HepG2 (cell line): ENCODE data around the gene C16orf82. TPM values are rescaled to one million over a fixed set of nuclear protein-coding genes. Genes with fewer than 3 reads are reported as not detected.
A peak's percentile ranks its signal among the peaks of the same experiment; 100 is the strongest.

Experiments
- ATAC-seq: fragments of 200-7000 bp; cut with Tn5 transposase; 3 replicates; pipeline ENCODE4 v1.9.1; 2020; ENCODE audit warnings: mild to moderate bottlenecking, moderate library complexity
- BruUV-seq: library from RNA; stranded (reverse); fragments of 400-500 nt; replicated peaks from 2 replicates; lab custom pipeline; 2021; lab: Mats Ljungman, UMichigan
- CTCF ChIA-PET: fragments of 300-600 bp; formaldehyde crosslinking; extraction: SDS; loops from one replicate; lab custom pipeline; 2021; ENCODE audit warnings: low total read pairs, inconsistent platforms, low intra/inter-chr PET ratio; lab: Yijun Ruan, JAX
- POLR2A ChIA-PET: fragments of 350-600 bp; sonication (Branson Sonifier 250); formaldehyde crosslinking; loops from one replicate; lab custom pipeline; 2020; ENCODE audit warnings: antibody characterized with exemption, inconsistent platforms; lab: Yijun Ruan, JAX
- DNase-seq: peaks from one replicate; pipeline ENCODE4 v3.0.0-alpha.2; 2015; ENCODE audit warnings: low spot score
- FAIRE-seq: peaks from 3 replicates; lab custom pipeline; 2011; peaks lifted over from hg19 to GRCh38; lab: Jason Lieb, UNC
- H2AFZ ChIP-seq: one replicate; pipeline ENCODE4 v1.6.1; 2011; ENCODE audit warnings: low read length, inconsistent platforms
- H3K27ac ChIP-seq: fragments of 300-600 bp; 3 replicates; pipeline ENCODE4 v1.8.0; 2011; ENCODE audit warnings: mixed run types, mild to moderate bottlenecking, mixed read lengths, low read length, inconsistent platforms; ENCODE audit not compliant: insufficient read depth; ENCODE audit errors: extremely low read length
- H3K27me3 ChIP-seq, 2 experiments: fragments of 200-600 bp in 1 of 2; 2 replicates in 1 of 2; 3 replicates in 1 of 2; pipeline versions ENCODE4 v1.6.0 to v1.8.0; 2011; ENCODE audit warnings: low read length in 2 of 2, mild to moderate bottlenecking in 2 of 2, moderate library complexity in 2 of 2, inconsistent platforms in 1 of 2; ENCODE audit not compliant: insufficient read depth in 2 of 2, control insufficient read depth in 1 of 2
- H3K36me3 ChIP-seq, 2 experiments: fragments of 200-600 bp in 1 of 2; replicated peaks in 1 of 2; 2 replicates in 1 of 2; 3 replicates in 1 of 2; pipeline versions ENCODE4 v1.5.1 to v1.8.0; 2011; ENCODE audit warnings: low read length in 2 of 2, inconsistent platforms in 1 of 2; ENCODE audit not compliant: insufficient read depth in 2 of 2, control insufficient read depth in 1 of 2
- H3K4me1 ChIP-seq: 2 replicates; pipeline ENCODE4 v1.5.1; 2012; ENCODE audit warnings: low read length, inconsistent platforms; ENCODE audit not compliant: insufficient read depth
- H3K4me2 ChIP-seq: 2 replicates; pipeline ENCODE4 v1.6.0; 2011; ENCODE audit warnings: low read depth, low read length, inconsistent platforms
- H3K4me3 ChIP-seq, 3 experiments: fragments of 200-600 bp in 1 of 3; sonication (generic), shearing (Covaris generic) in 1 of 3; replicated peaks in 1 of 3; 2 replicates each; pipeline ENCODE4 v1.5.1; 2011 to 2016; ENCODE audit warnings: low read length in 3 of 3, inconsistent platforms in 2 of 3, low read depth in 2 of 3, mild to moderate bottlenecking in 2 of 3, control low read depth in 1 of 3, mixed read lengths in 1 of 3; ENCODE audit not compliant: insufficient read depth in 1 of 3
- H3K79me2 ChIP-seq: one replicate; pipeline ENCODE4 v1.6.1; 2011; ENCODE audit warnings: low read length, inconsistent platforms; ENCODE audit not compliant: insufficient read depth
- H3K9ac ChIP-seq: 2 replicates; pipeline ENCODE4 v1.6.0; 2011; ENCODE audit warnings: mild to moderate bottlenecking, low read depth, low read length, inconsistent platforms; ENCODE audit not compliant: insufficient read depth
- H3K9me3 ChIP-seq: 2 replicates; pipeline ENCODE4 v1.5.1; 2012; ENCODE audit warnings: mild to moderate bottlenecking, low read length
- H4K20me1 ChIP-seq: 2 replicates; pipeline ENCODE4 v1.6.0; 2011; ENCODE audit warnings: inconsistent platforms, mild to moderate bottlenecking, low read length, moderate library complexity; ENCODE audit not compliant: insufficient read depth
- GABPB1 ChIP-seq: IDR thresholded peaks from 2 replicates; pipeline ENCODE4 v1.6.1; 2016; ENCODE audit warnings: mild to moderate bottlenecking, missing genetic modification reagents, moderate library complexity, missing compliant biosample characterization
- HNF4G ChIP-seq, 2 experiments: sonication (generic) in 1 of 2; formaldehyde crosslinking in 1 of 2; IDR thresholded peaks; 2 replicates each; pipeline versions ENCODE4 v1.4.0 to v1.6.1; 2011 to 2020; ENCODE audit warnings: borderline replicate concordance in 2 of 2, low read depth in 2 of 2, mild to moderate bottlenecking in 2 of 2, low read length in 1 of 2, missing genetic modification reagents in 1 of 2, moderate library complexity in 1 of 2
- RBAK ChIP-seq: sonication (generic); formaldehyde crosslinking; IDR thresholded peaks from 2 replicates; pipeline ENCODE4 v1.5.1; 2020; ENCODE audit warnings: mild to moderate bottlenecking, missing genetic modification reagents
- XRCC5 ChIP-seq: fragments of 200-400 bp; formaldehyde crosslinking; optimal IDR thresholded peaks from 2 replicates; pipeline ENCODE3; 2017; ENCODE audit warnings: mild to moderate bottlenecking, low read length
- ZBTB42 ChIP-seq: sonication (generic); formaldehyde crosslinking; IDR thresholded peaks from 2 replicates; pipeline ENCODE4 v1.5.0; 2020; ENCODE audit warnings: mild to moderate bottlenecking, missing genetic modification reagents
- WGBS: methylation state at CpG from one replicate; pipeline ENCODE4 v1.1.6; 2017; ENCODE audit warnings: low lambda C conversion rate; 5-methylcytosine and 5-hydroxymethylcytosine counted together
- in situ Hi-C: cut with HindIII; loops from 2 replicates; pipeline ENCODE4 v1.10.0; 2017; ENCODE audit warnings: low pct_unique_long_range_greater_than_20kb; ENCODE audit not compliant: extremely low pct_ligation_motif_present
- intact Hi-C: fragments of 100-400 bp; cut with micrococcal nuclease; formaldehyde crosslinking; loops from one replicate; pipeline ENCODE4 v1.10.0; 2022; ENCODE audit not compliant: unreplicated experiment
- polyA plus RNA-seq, 8 experiments: library from polyadenylated mRNA; depleted of rRNA in 3 of 8; stranded (reverse) in 7 of 8; unstranded in 1 of 8; fragments of >200 nt; fragmentation: Illumina TruSeq in 4 of 8; extraction: Trizol in 4 of 8; gene quantifications; 2 replicates each; pipeline versions ENCODE4 v1.2.1 to v1.2.3, GENCODE V29; 2011 to 2016; ENCODE audit warnings: low read depth in 4 of 8, missing spikeins in 1 of 8, mixed read lengths in 1 of 8; ENCODE audit not compliant: insufficient read depth in 1 of 8
- total RNA-seq, 5 experiments: library from RNA; depleted of rRNA; stranded (reverse); fragments of >200 nt; fragmentation: Illumina TruSeq; extraction: Trizol; gene quantifications; 2 replicates each; pipeline ENCODE4 v1.2.3, GENCODE V29; 2016; ENCODE audit warnings: low read depth in 1 of 5
- TF ChIP-seq, protein P1 (sequence below): sonication (generic); formaldehyde crosslinking; IDR thresholded peaks from 2 replicates; pipeline ENCODE4 v1.5.0; 2020; ENCODE audit warnings: mild to moderate bottlenecking, missing genetic modification reagents, moderate library complexity
- TF ChIP-seq, protein P2 (sequence below): sonication (generic); formaldehyde crosslinking; IDR thresholded peaks from 2 replicates; pipeline ENCODE4 v1.5.0; 2020; ENCODE audit warnings: mild to moderate bottlenecking, missing genetic modification reagents
- TF ChIP-seq, protein P3 (sequence below): sonication (generic); formaldehyde crosslinking; IDR thresholded peaks from 2 replicates; pipeline ENCODE4 v1.4.0; 2020; ENCODE audit warnings: missing genetic modification reagents
- TF ChIP-seq, protein P4 (sequence below): sonication (generic); formaldehyde crosslinking; IDR thresholded peaks from 2 replicates; pipeline ENCODE4 v1.8.0; 2022; ENCODE audit warnings: low read depth, missing genetic modification reagents
- TF ChIP-seq, protein P5 (sequence below): sonication (generic); formaldehyde crosslinking; IDR thresholded peaks from 2 replicates; pipeline ENCODE4 v1.4.0; 2020; ENCODE audit warnings: missing genetic modification reagents, mild to moderate bottlenecking, borderline replicate concordance

Gene C16orf82
- total and polyA plus RNA-seq, 2 of the 13 experiments (the other 11 are each of a cell fraction or from before 2014, with no cell fraction given): not detected

DNA sequence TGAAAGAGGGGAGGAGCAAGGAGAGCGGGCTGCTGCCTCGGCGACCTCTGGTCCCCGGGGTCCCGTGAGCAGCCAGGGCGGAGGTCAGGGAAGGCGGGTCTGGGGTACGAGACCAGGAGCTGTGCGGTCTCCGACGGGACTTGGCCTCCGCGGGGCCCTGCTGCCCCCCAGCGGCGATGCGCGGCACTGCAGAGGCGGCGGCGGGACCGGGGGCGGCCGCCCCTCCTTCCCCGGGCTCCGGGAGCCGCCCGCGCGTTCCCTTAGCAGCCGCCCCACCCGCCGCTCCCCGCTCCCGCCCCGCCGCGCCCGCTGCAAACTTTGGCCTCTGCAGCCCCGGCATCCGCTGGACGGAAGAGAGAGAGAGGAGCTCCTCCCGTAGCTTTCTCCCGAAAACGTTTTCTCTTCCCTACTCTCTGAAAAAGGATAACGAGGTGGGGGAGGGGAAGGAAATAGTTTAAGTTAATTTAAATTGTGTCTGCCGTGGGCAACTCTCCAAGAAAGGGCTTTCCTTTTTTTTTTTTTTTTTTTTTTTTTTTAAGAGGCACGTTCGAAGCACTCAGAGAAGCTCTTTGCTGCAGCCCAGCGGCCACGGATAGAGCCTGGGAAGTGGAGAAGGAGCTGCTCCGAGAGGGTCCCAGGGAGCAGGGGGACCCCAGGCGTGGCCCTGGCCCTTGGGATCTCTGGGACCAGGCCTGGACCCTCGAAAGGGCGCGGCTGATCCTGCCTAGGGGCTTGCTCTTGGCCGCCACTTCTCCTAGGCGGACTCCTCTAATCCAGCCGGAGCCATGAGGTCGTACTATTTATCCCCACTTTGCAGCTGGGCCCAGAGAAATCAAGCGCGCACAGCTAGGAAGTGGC is 43.2 kb downstream of the C16orf82 start:
- 11% methylated on average over 31 of the region's 61 CpGs for WGBS
- Histone ChIP-seq H3K9me3 (no peaks in the 10 kb centered on the region), H3K27me3 (no peaks in the 10 kb centered on the region), H3K36me3 (no peaks in the 10 kb centered on the region), H3K9ac (no peak overlapping the region), H3K4me1 (peaks cover 31% of the 10 kb centered on the region), H3K79me2 (no peaks in the 10 kb centered on the region), H2AFZ (no peak overlapping the region), H3K4me2 (peak overlapping the region; percentile 70), H3K4me3 (peak overlapping the region; percentile 25 to 53 (median 33); a peak in 3 of 6 replicates), H4K20me1 (no peaks in the 10 kb centered on the region), H3K27ac (no peak overlapping the region)
- intact Hi-C loops: loop anchor here (2.0 kb wide), 1 partner anchor 1271 kb away; no protein-coding TSS in a partner anchor
- ChIA-PET CTCF (interaction anchor here (1.5 kb wide), 2 partner anchors 1271 to 1833 kb away, joined by 6 to 7 read pairs; no protein-coding TSS in a partner anchor), POLR2A (interaction anchor here (0.6 kb wide), 1 partner anchor 48 kb away, joined by 3 read pairs; no protein-coding TSS in a partner anchor)
- ATAC-seq (peak; percentile 78), FAIRE-seq (no peak), DNase-seq (peak; percentile 62)
- no TSS peak for BruUV-seq
- in situ Hi-C loops: loop anchor here (10.0 to 25.0 kb wide), 3 partner anchors 55 to 1823 kb away; no protein-coding TSS in a partner anchor
- TF ChIP-seq RBAK (CRISPR knock-in tag) (no peak), GABPB1 (peak; percentile 57; the same call in 1 of the 2 replicates), HNF4G (IDR thresholded peaks at IDR 0.05; ENCODE audit: borderline replicate concordance, low read depth, low read length) (peak; percentile 27; the same call in 1 of the 2 replicates), HNF4G (CRISPR knock-in tag; IDR thresholded peaks at IDR 0.05; ENCODE audit: borderline replicate concordance, low read depth) (no peak), ZBTB42 (CRISPR knock-in tag) (no peak), XRCC5 (peak; percentile 77)
- TF ChIP-seq, protein P1, sequence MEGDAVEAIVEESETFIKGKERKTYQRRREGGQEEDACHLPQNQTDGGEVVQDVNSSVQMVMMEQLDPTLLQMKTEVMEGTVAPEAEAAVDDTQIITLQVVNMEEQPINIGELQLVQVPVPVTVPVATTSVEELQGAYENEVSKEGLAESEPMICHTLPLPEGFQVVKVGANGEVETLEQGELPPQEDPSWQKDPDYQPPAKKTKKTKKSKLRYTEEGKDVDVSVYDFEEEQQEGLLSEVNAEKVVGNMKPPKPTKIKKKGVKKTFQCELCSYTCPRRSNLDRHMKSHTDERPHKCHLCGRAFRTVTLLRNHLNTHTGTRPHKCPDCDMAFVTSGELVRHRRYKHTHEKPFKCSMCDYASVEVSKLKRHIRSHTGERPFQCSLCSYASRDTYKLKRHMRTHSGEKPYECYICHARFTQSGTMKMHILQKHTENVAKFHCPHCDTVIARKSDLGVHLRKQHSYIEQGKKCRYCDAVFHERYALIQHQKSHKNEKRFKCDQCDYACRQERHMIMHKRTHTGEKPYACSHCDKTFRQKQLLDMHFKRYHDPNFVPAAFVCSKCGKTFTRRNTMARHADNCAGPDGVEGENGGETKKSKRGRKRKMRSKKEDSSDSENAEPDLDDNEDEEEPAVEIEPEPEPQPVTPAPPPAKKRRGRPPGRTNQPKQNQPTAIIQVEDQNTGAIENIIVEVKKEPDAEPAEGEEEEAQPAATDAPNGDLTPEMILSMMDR (CRISPR knock-in tag): peak; percentile 86
- TF ChIP-seq, protein P2, sequence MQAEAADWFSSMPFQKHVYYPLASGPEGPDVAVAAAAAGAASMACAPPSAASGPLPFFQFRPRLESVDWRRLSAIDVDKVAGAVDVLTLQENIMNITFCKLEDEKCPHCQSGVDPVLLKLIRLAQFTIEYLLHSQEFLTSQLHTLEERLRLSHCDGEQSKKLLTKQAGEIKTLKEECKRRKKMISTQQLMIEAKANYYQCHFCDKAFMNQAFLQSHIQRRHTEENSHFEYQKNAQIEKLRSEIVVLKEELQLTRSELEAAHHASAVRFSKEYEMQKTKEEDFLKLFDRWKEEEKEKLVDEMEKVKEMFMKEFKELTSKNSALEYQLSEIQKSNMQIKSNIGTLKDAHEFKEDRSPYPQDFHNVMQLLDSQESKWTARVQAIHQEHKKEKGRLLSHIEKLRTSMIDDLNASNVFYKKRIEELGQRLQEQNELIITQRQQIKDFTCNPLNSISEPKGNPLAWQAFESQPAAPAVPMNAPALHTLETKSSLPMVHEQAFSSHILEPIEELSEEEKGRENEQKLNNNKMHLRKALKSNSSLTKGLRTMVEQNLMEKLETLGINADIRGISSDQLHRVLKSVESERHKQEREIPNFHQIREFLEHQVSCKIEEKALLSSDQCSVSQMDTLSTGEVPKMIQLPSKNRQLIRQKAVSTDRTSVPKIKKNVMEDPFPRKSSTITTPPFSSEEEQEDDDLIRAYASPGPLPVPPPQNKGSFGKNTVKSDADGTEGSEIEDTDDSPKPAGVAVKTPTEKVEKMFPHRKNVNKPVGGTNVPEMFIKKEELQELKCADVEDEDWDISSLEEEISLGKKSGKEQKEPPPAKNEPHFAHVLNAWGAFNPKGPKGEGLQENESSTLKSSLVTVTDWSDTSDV (CRISPR knock-in tag): no peak
- TF ChIP-seq, protein P3, sequence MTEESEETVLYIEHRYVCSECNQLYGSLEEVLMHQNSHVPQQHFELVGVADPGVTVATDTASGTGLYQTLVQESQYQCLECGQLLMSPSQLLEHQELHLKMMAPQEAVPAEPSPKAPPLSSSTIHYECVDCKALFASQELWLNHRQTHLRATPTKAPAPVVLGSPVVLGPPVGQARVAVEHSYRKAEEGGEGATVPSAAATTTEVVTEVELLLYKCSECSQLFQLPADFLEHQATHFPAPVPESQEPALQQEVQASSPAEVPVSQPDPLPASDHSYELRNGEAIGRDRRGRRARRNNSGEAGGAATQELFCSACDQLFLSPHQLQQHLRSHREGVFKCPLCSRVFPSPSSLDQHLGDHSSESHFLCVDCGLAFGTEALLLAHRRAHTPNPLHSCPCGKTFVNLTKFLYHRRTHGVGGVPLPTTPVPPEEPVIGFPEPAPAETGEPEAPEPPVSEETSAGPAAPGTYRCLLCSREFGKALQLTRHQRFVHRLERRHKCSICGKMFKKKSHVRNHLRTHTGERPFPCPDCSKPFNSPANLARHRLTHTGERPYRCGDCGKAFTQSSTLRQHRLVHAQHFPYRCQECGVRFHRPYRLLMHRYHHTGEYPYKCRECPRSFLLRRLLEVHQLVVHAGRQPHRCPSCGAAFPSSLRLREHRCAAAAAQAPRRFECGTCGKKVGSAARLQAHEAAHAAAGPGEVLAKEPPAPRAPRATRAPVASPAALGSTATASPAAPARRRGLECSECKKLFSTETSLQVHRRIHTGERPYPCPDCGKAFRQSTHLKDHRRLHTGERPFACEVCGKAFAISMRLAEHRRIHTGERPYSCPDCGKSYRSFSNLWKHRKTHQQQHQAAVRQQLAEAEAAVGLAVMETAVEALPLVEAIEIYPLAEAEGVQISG (CRISPR knock-in tag): peak; percentile 34; the same call in 1 of the 2 replicates
- TF ChIP-seq, protein P4, sequence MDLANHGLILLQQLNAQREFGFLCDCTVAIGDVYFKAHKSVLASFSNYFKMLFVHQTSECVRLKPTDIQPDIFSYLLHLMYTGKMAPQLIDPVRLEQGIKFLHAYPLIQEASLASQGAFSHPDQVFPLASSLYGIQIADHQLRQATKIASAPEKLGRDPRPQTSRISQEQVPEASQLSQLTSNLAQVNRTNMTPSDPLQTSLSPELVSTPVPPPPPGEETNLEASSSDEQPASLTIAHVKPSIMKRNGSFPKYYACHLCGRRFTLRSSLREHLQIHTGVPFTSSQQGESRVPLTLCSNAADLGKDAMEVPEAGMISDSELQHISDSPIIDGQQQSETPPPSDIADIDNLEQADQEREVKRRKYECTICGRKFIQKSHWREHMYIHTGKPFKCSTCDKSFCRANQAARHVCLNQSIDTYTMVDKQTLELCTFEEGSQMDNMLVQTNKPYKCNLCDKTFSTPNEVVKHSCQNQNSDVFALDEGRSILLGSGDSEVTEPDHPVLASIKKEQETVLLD (CRISPR knock-in tag): peak; percentile 35; the same call in 1 of the 2 replicates
- TF ChIP-seq, protein P5, sequence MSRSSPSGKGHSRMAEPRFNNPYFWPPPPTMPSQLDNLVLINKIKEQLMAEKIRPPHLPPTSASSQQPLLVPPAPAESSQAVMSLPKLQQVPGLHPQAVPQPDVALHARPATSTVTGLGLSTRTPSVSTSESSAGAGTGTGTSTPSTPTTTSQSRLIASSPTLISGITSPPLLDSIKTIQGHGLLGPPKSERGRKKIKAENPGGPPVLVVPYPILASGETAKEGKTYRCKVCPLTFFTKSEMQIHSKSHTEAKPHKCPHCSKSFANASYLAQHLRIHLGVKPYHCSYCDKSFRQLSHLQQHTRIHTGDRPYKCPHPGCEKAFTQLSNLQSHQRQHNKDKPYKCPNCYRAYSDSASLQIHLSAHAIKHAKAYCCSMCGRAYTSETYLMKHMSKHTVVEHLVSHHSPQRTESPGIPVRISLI (CRISPR knock-in tag): peak; percentile 80
